Iris pigment epithelial cell (primary cell): Measurements from ENCODE around the gene KIF2C.
"Not testable (repeated sequence)": the region's sequence is repeated elsewhere in the genome, so short reads cannot be mapped to it uniquely, and the experiment has no call there.

ENCODE experiments used
- DNase-seq: peaks from one replicate; pipeline ENCODE4 v3.0.0-alpha.2; 2011; ENCODE audit warnings: low read depth

KIF2C gene

GRCh38 chr1:44739307-44740178 lies at the start of gene KIF2C:
KIF2C (plus strand) TSS chr1:44739837; CDS start chr1:44739933, 96 bp downstream.
- DNase-seq, result peak; percentile 98

DNA sequence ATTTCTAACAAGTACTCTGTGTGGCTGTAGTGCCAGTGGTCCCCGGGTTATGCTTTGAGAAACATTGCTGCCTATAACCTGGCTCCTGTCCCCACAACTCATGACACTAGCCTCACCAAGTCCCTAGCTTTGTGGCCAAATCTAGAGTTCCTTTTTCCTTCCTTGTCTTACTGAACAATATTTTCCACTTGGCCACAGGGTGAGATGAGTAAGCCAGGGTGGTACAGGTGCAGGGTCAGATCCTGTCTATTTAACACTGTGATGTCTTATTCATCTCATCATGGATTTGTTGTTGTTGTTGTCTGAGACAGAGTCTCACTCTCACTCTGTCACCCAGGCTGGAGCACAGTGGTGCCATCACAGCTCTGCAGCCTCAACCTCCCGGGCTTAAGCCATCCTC lies 46.5 kb upstream of the KIF2C start:
- DNase-seq, result no peak

GRCh38 chr1:44693900-44694299 lies 45.7 kb upstream of the KIF2C start:
- DNase-seq, result no peak

- DNase-seq, result no peak
Measured at GRCh38 chr1:44694863-44695478, 44.7 kb upstream of the KIF2C start.

- no peak for DNase-seq
Measured at GRCh38 chr1:44695671-44696070, 44.0 kb upstream of the KIF2C start.

- DNase-seq, result no peak
Measured at GRCh38 chr1:44696101-44696500, 43.5 kb upstream of the KIF2C start.

GRCh38 chr1:44696789-44697345 lies 42.8 kb upstream of the KIF2C start:
- DNase-seq, result no peak

- no peak for DNase-seq
Measured at GRCh38 chr1:44698138-44698537, 41.5 kb upstream of the KIF2C start.

DNA sequence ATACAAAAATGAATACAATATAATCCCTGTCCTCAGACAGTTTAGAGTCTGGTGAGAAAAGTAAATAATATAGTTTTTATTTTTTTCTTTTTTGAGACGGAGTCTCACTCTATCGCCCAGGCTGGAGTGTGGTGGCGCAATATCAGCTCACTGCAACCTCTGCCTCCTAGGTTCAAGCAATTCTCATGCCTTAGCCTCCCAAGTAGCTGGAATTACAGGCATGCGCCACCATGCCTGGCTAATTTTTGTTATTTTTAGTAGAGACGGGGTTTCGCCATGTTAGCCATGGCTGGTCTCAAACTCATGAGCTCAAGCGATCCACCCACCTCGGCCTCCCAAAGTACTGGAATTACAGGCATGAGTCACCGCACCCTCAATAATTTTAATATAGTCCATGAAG lies 40.3 kb upstream of the KIF2C start:
- not testable (repeated sequence) for DNase-seq

GRCh38 chr1:44700573-44700972 lies 39.1 kb upstream of the KIF2C start:
- DNase-seq, result peak; percentile 58

- no peak for DNase-seq
Measured at GRCh38 chr1:44701141-44701573, 38.5 kb upstream of the KIF2C start.

- DNase-seq, result no peak
Measured at GRCh38 chr1:44705470-44705869, 34.2 kb upstream of the KIF2C start.

GRCh38 chr1:44705938-44706337 lies 33.7 kb upstream of the KIF2C start:
- no peak for DNase-seq

GRCh38 chr1:44707112-44707881 lies 32.3 kb upstream of the KIF2C start:
- DNase-seq, result peak; percentile 95

DNA sequence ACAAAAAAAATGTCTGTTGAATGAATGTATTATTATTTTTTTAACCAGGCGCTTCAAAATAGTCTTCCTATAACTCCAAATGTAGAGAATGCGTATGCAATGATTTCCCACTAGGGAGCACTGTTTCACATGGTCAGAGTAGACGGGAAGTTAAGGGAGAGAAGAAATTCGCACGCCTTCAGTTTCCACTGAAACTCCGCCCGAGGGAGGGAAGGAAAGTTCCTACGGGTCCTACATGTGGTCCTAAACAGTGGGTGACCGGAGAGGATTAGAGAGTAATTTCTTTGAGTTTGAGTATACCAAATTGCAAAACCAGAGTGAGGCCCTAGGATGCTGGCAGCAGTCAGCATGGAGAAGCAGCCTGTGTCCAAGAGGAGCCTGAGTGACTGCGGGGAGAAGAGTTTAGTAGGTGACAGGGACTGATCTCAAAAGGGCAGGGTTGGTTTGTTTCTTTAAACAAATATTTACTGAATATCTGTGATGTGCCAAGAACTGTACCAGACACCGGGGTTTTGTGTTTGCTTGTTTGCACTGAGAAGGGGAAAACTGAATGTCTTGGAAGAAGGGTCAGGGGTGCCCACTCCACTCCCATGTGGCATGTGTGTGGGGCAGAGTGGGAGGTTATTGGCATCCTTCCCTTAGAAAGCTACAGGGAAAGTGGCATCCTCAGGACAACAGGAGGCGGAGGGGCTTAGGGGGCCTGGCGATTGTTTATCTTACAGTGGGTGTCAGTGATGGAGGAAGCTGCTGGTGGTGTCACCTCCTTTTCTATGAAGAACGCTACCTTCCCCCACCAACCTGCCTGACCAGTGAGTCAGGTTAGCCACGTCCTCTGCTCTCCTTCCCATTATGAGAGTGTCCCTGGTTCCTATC lies 31.4 kb upstream of the KIF2C start:
- peak; percentile 66 for DNase-seq

DNA sequence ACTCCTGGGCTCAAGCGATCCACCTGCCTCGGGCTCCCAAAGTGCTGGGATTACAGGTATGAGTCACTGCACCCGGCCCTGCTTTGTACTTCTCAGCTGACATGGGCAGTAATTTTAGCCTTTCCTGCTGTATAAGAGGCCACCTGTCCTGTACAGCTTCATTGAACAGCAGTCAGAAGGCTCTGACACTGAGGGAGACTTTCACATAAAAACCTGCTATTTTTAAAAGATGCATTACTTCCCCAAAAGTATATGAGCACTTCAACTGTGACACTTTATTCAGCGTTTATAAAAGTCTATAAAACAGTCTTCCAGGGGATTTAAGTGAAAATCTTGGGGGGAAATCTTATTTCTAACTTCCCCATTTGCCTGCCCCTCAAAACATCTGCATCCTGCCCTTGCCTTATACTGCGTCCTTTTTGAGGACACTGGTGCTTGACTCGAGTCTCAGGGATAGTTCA lies 26.3 kb upstream of the KIF2C start:
- DNase-seq, result no peak

- DNase-seq, result no peak
Measured at GRCh38 chr1:44714532-44714931, 25.1 kb upstream of the KIF2C start.

GRCh38 chr1:44714944-44715571 lies 24.6 kb upstream of the KIF2C start:
- peak; percentile 71 for DNase-seq

GRCh38 chr1:44717156-44717555 lies 22.5 kb upstream of the KIF2C start:
- DNase-seq, result no peak

GRCh38 chr1:44717653-44718052 lies 22.0 kb upstream of the KIF2C start:
- DNase-seq, result no peak

GRCh38 chr1:44718091-44718490 lies 21.5 kb upstream of the KIF2C start:
- DNase-seq, result no peak
